ENCODE data around the gene SVOP. TPM values are rescaled to one million over a fixed set of nuclear protein-coding genes. Genes with fewer than 3 reads are reported as not detected.

Gene SVOP
- total RNA-seq, 1 experiment from 2014 or later: 0.47 TPM

DNA sequence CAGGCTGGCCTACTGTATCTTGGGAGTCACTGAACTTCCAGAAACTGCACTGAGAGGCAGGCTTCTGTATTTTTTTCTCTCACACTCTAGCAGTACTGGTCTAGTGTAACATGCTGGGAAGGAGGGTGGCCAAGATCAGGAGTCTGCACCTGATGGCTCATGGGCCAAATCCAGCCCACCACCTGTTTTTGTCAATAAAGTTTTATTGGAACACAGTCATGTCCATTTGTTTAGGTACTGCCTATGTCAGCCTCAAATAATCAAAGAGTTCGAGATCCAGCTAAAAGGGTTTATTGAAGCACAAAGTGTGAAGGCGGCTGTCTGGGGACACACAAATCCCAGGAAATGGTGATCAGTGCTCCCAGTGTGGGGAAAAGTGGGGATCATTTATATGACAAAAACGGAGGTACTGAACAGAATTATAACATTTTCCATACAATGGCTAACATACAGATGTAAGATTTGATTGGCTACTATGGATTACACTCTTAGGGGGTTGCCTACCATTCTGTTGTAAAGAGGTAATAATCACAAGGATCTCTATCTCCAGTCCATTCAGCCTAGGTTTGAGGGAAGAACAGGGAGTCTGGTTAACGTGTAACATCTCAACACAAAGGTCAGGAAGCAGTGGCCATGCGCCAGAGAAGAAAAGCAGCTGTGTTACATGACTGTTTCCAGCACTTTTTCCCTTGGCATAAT is 44.4 kb upstream of the SVOP start:
- Histone ChIP-seq H3K9ac (ENCODE audit: low read length) (no peak overlapping the region), H3K27ac (ENCODE audit: low read depth, low read length) (no peak overlapping the region), H3K27me3 (ENCODE audit: insufficient read depth, low read length) (no peaks in the 10 kb centered on the region), H3K9me2 (ENCODE audit: insufficient read depth) (no peaks in the 10 kb centered on the region), H3K36me3 (ENCODE audit: control insufficient read depth in 1 of 2, insufficient read depth in 2 of 2, low read length in 2 of 2) (0 out of 4 replicates have a peak, but pooled peaks cover 0 to 3% of the 10 kb centered on the region in 2 experiments), H3K9me3 (ENCODE audit: control insufficient read depth in 1 of 2, insufficient read depth in 1 of 2, low read depth in 1 of 2, low read length in 2 of 2) (no peaks in the 10 kb centered on the region), H2AFZ (ENCODE audit: low read depth, low read length, poor library complexity, severe bottlenecking) (no peak overlapping the region), H3K79me2 (ENCODE audit: insufficient read depth, low read length) (no peaks in the 10 kb centered on the region), H3K4me2 (ENCODE audit: low read length) (no peak overlapping the region), H4K20me1 (ENCODE audit: insufficient read depth) (no peaks in the 10 kb centered on the region), H3K4me1 (ENCODE audit: control insufficient read depth in 1 of 2, insufficient read depth in 2 of 2, low read length in 2 of 2) (no peaks in the 10 kb centered on the region), H3K4me3 (replicated peaks in 1 of 2; ENCODE audit: low read depth in 1 of 2, low read length in 2 of 2) (no peak overlapping the region)
- no peak for ATAC-seq
- BruUV-seq (replicated peaks): no TSS peak
- POLR2A ChIA-PET: no interaction called here
- no peak for DNase-seq (ENCODE audit: low read depth, low spot score)
- CTCF ChIA-PET: no interaction called here
- intact Hi-C loops (cut with micrococcal nuclease): no loop called here
- RAD21 ChIA-PET (ENCODE audit: low non-redundant PET in 1 of 2, low total read pairs in 2 of 2, uncharacterized antibody in 2 of 2, unreplicated experiment in 2 of 2): no interaction called here
- no peak for TF ChIP-seq SP1 (IDR thresholded peaks at IDR 0.05; ENCODE audit: low read depth)
- no peak for TF ChIP-seq POLR2A (IDR thresholded peaks at IDR 0.05; ENCODE audit: borderline replicate concordance, extremely low read depth, insufficient read depth, insufficient read length)
- no peak for TF ChIP-seq SIN3A (IDR thresholded peaks at IDR 0.05; ENCODE audit: low read depth)
- TF ChIP-seq ZFX (IDR thresholded peaks at IDR 0.05): no peak
- no peak for TF ChIP-seq CBX3 (IDR thresholded peaks at IDR 0.05; ENCODE audit: low read depth)
- TF ChIP-seq EGR1 (IDR thresholded peaks at IDR 0.05; ENCODE audit: low read depth): no peak
- no peak for TF ChIP-seq POLR2AphosphoS5 (IDR thresholded peaks at IDR 0.05; ENCODE audit: low read depth, low read length)
- TF ChIP-seq SRF (IDR thresholded peaks at IDR 0.05; ENCODE audit: low read depth): no peak
- TF ChIP-seq, protein P1, sequence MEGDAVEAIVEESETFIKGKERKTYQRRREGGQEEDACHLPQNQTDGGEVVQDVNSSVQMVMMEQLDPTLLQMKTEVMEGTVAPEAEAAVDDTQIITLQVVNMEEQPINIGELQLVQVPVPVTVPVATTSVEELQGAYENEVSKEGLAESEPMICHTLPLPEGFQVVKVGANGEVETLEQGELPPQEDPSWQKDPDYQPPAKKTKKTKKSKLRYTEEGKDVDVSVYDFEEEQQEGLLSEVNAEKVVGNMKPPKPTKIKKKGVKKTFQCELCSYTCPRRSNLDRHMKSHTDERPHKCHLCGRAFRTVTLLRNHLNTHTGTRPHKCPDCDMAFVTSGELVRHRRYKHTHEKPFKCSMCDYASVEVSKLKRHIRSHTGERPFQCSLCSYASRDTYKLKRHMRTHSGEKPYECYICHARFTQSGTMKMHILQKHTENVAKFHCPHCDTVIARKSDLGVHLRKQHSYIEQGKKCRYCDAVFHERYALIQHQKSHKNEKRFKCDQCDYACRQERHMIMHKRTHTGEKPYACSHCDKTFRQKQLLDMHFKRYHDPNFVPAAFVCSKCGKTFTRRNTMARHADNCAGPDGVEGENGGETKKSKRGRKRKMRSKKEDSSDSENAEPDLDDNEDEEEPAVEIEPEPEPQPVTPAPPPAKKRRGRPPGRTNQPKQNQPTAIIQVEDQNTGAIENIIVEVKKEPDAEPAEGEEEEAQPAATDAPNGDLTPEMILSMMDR (IDR thresholded peaks at IDR 0.05 in 2 of 3, conservative IDR thresholded peaks at IDR 0.05 in 1 of 3; ENCODE audit: borderline replicate concordance in 1 of 3, insufficient read depth in 1 of 3, low read depth in 2 of 3, low read length in 2 of 3): no peak
- no peak for TF ChIP-seq CEBPB (IDR thresholded peaks at IDR 0.05; ENCODE audit: low read depth)

Measured in HCT116 (cell line).